ENCODE data around the gene ELN.

- TF ChIP-seq POLR2A (IDR thresholded peaks at IDR 0.05) (no peak), CTCF (IDR thresholded peaks at IDR 0.05 in 4 of 5, conservative IDR thresholded peaks at IDR 0.05 in 1 of 5) (no peak)
These were observed 36.7 kb downstream of the ELN start for GRCh38 chr7:74064696-74065095.
